NCI-H510A treated with DMSO at 0.1 percent for 48 hours (cell line): ENCODE data around the gene PDGFD.

ENCODE experiments used
- DNase-seq: peaks from one replicate; lab custom pipeline; 2025; lab: John Stamatoyannopoulos, UW

Gene PDGFD

GRCh38 chr11:104145062-104145461 lies 18.9 kb downstream of the PDGFD start:
- DNase-seq = no peak

- no peak for DNase-seq
These were observed 21.2 kb downstream of the PDGFD start for GRCh38 chr11:104142698-104143097.

GRCh38 chr11:104136861-104137260 lies 27.1 kb downstream of the PDGFD start:
- DNase-seq = no peak

GRCh38 chr11:104134745-104135144 lies 29.2 kb downstream of the PDGFD start:
- DNase-seq = no peak

- no peak for DNase-seq
These were observed 33.8 kb downstream of the PDGFD start for GRCh38 chr11:104130161-104130560.

GRCh38 chr11:104129145-104129544 lies 34.8 kb downstream of the PDGFD start:
- DNase-seq = no peak

GRCh38 chr11:104127828-104128227 lies 36.1 kb downstream of the PDGFD start:
- no peak for DNase-seq

GRCh38 chr11:104126464-104126863 lies 37.5 kb downstream of the PDGFD start:
- DNase-seq = no peak

GRCh38 chr11:104124979-104125378 lies 39.0 kb downstream of the PDGFD start:
- no peak for DNase-seq

GRCh38 chr11:104122836-104123235 lies 41.1 kb downstream of the PDGFD start:
- no peak for DNase-seq

- DNase-seq = no peak
These were observed 41.8 kb downstream of the PDGFD start for GRCh38 chr11:104122011-104122635.

GRCh38 chr11:104120493-104121137 lies 43.3 kb downstream of the PDGFD start:
- no peak for DNase-seq

GRCh38 chr11:104118105-104118744 lies 45.7 kb downstream of the PDGFD start:
- DNase-seq = no peak

- no peak for DNase-seq
These were observed 50.4 kb downstream of the PDGFD start for GRCh38 chr11:104113541-104113940.

GRCh38 chr11:104106136-104106754 lies 57.7 kb downstream of the PDGFD start:
- DNase-seq = no peak

- DNase-seq = peak; percentile 9
These were observed 58.8 kb downstream of the PDGFD start for GRCh38 chr11:104105155-104105554.

GRCh38 chr11:104104664-104105063 lies 59.3 kb downstream of the PDGFD start:
- DNase-seq = no peak

GRCh38 chr11:104104201-104104600 lies 59.7 kb downstream of the PDGFD start:
- no peak for DNase-seq

- no peak for DNase-seq
These were observed 65.4 kb downstream of the PDGFD start for GRCh38 chr11:104098555-104098954.

GRCh38 chr11:104098132-104098531 lies 65.8 kb downstream of the PDGFD start:
- no peak for DNase-seq

GRCh38 chr11:104096900-104097299 lies 67.0 kb downstream of the PDGFD start:
- peak; percentile 52 for DNase-seq

GRCh38 chr11:104095791-104096190 lies 68.2 kb downstream of the PDGFD start:
- no peak for DNase-seq

- DNase-seq = no peak
These were observed 69.4 kb downstream of the PDGFD start for GRCh38 chr11:104094576-104094975.
